ENCODE measurements around the gene BPNT1. TPM values are rescaled to one million over a fixed set of nuclear protein-coding genes. Genes with fewer than 3 reads are reported as not detected.

The BPNT1 gene
- total and polyA plus RNA-seq, 2 donors (not counting 3 experiments of a cell fraction or from before 2014, with no cell fraction given): 20.3 to 29.0 TPM

- no peaks in the 10 kb centered on the region for H3K9me3 ChIP-seq (replicated peaks; ENCODE audit: control insufficient read depth, insufficient read depth, low read length)
- ChIA-PET CTCF (interaction anchor here (0.9 to 1.4 kb wide), 3 partner anchors 10 to 42 kb away, joined by 3 to 6 read pairs (median 3); no protein-coding TSS in a partner anchor), POLR2A (no interaction called here)
- H3K4me2 ChIP-seq (ENCODE audit: insufficient read depth, low read length): no peak overlapping the region
- no peak overlapping the region for H3K27ac ChIP-seq (ENCODE audit: insufficient read depth, low read depth, low read length)
- TF ChIP-seq JUN (IDR thresholded peaks at IDR 0.05; ENCODE audit: borderline replicate concordance, insufficient read depth, insufficient read length, low read depth) (no peak), GATA2 (IDR thresholded peaks at IDR 0.05; ENCODE audit: insufficient read depth, insufficient read length, low read depth, low read length) (no peak), MAX (IDR thresholded peaks at IDR 0.05; ENCODE audit: insufficient read depth, insufficient read length) (no peak), MYC (IDR thresholded peaks at IDR 0.05; ENCODE audit: low read depth, low read length) (no peak), POLR2A (IDR thresholded peaks at IDR 0.05; ENCODE audit: low read depth, low read length) (no peak)
- intact Hi-C loops (cut with micrococcal nuclease) (no loop called here), dilution Hi-C loops (cut with MboI; ENCODE audit: extremely low pct_ligation_motif_present, low sequenced_read_pairs) (no loop called here)
- peaks cover 2% of the 10 kb centered on the region for H4K20me1 ChIP-seq (replicated peaks; ENCODE audit: control insufficient read depth, extremely low read depth, insufficient read depth, low read length)
- H3K79me2 ChIP-seq (ENCODE audit: control insufficient read depth, insufficient read depth, low read length): peaks cover 32% of the 10 kb centered on the region
- H3K4me1 ChIP-seq (ENCODE audit: control insufficient read depth, extremely low read depth, insufficient read depth, low read length): no peaks in the 10 kb centered on the region
- DNase-seq (ENCODE audit: low read depth, low spot score) (peak; percentile 58), FAIRE-seq (no peak)
- H3K4me3 ChIP-seq (replicated peaks in 1 of 3; ENCODE audit: insufficient read depth in 1 of 3, low read depth in 1 of 3, low read length in 3 of 3): no peak overlapping the region
- H2AFZ ChIP-seq (ENCODE audit: low read depth, low read length): no peak overlapping the region
- H3K27me3 ChIP-seq (ENCODE audit: control insufficient read depth in 2 of 2, insufficient read depth in 2 of 2, low read length in 2 of 2): no peaks in the 10 kb centered on the region
- no peak overlapping the region for H3K9ac ChIP-seq (replicated peaks; ENCODE audit: extremely low read depth, insufficient read depth, low read length)
- BruUV-seq (replicated peaks): no TSS peak
- H3K36me3 ChIP-seq (ENCODE audit: control insufficient read depth in 2 of 2, extremely low read depth in 1 of 2, insufficient read depth in 2 of 2, low read length in 2 of 2): peaks cover 0 to 14% of the 10 kb centered on the region in 2 experiments
- no peaks in the 10 kb centered on the region for H3K9me1 ChIP-seq (replicated peaks; ENCODE audit: control insufficient read depth, extremely low read depth, insufficient read depth, low read length)
Measured at GRCh38 chr1:220032911-220033310, 56.7 kb downstream of the BPNT1 start.

GRCh38 chr1:220031287-220031686 lies 58.3 kb downstream of the BPNT1 start:
- no peak overlapping the region for H3K4me2 ChIP-seq (ENCODE audit: insufficient read depth, low read length)
- H3K27me3 ChIP-seq (ENCODE audit: control insufficient read depth in 2 of 2, insufficient read depth in 2 of 2, low read length in 2 of 2): no peaks in the 10 kb centered on the region
- TF ChIP-seq CTCF (IDR thresholded peaks at IDR 0.05; ENCODE audit: extremely low read depth in 1 of 2, insufficient read depth in 1 of 2, low read depth in 1 of 2, low read length in 2 of 2): no peak
- no peak for TF ChIP-seq POLR2A (IDR thresholded peaks at IDR 0.05; ENCODE audit: low read depth, low read length)
- no peak for TF ChIP-seq JUN (IDR thresholded peaks at IDR 0.05; ENCODE audit: borderline replicate concordance, insufficient read depth, insufficient read length, low read depth)
- TF ChIP-seq POLR2AphosphoS5 (IDR thresholded peaks at IDR 0.05; ENCODE audit: insufficient read depth, low read depth, low read length): no peak
- TF ChIP-seq FOS (IDR thresholded peaks at IDR 0.05; ENCODE audit: borderline replicate concordance, insufficient read depth, low read length): no peak
- no peak for TF ChIP-seq MAX (IDR thresholded peaks at IDR 0.05; ENCODE audit: insufficient read depth, insufficient read length)
- TF ChIP-seq MYC (IDR thresholded peaks at IDR 0.05; ENCODE audit: low read depth, low read length): no peak
- H3K4me3 ChIP-seq (replicated peaks in 1 of 3; ENCODE audit: insufficient read depth in 1 of 3, low read depth in 1 of 3, low read length in 3 of 3): no peak overlapping the region
- H3K9me3 ChIP-seq (replicated peaks; ENCODE audit: control insufficient read depth, insufficient read depth, low read length): no peaks in the 10 kb centered on the region
- CTCF ChIA-PET: interaction anchor here (1.2 kb wide), 1 partner anchor 34 kb away, joined by 3 read pairs; no protein-coding TSS in a partner anchor
- POLR2A ChIA-PET: no interaction called here
- no peak overlapping the region for H2AFZ ChIP-seq (ENCODE audit: low read depth, low read length)
- no peaks in the 10 kb centered on the region for H3K9me1 ChIP-seq (replicated peaks; ENCODE audit: control insufficient read depth, extremely low read depth, insufficient read depth, low read length)
- H3K4me1 ChIP-seq (ENCODE audit: control insufficient read depth, extremely low read depth, insufficient read depth, low read length): no peaks in the 10 kb centered on the region
- intact Hi-C loops (cut with micrococcal nuclease) (no loop called here), dilution Hi-C loops (cut with MboI; ENCODE audit: extremely low pct_ligation_motif_present, low sequenced_read_pairs) (no loop called here)
- H3K36me3 ChIP-seq (ENCODE audit: control insufficient read depth in 2 of 2, extremely low read depth in 1 of 2, insufficient read depth in 2 of 2, low read length in 2 of 2): peaks cover 0 to 14% of the 10 kb centered on the region in 2 experiments
- FAIRE-seq (no peak), DNase-seq (ENCODE audit: low read depth, low spot score) (no peak)
- no peak overlapping the region for H3K9ac ChIP-seq (replicated peaks; ENCODE audit: extremely low read depth, insufficient read depth, low read length)
- peaks cover 20% of the 10 kb centered on the region for H3K79me2 ChIP-seq (ENCODE audit: control insufficient read depth, insufficient read depth, low read length)
- H4K20me1 ChIP-seq (replicated peaks; ENCODE audit: control insufficient read depth, extremely low read depth, insufficient read depth, low read length): peaks cover 2% of the 10 kb centered on the region
- H3K27ac ChIP-seq (ENCODE audit: insufficient read depth, low read depth, low read length): no peak overlapping the region
- no TSS peak for BruUV-seq (replicated peaks)

Measured in endothelial cell of umbilical vein (primary cell).